HG03354 (cell line): Measurements from ENCODE around the gene C14orf119.

ENCODE experiments used
- ATAC-seq: cut with Tn5 transposase; IDR thresholded peaks from one replicate; pipeline ENCODE4 v1.9.1; 2021; ENCODE audit warnings: mild to moderate bottlenecking; ENCODE audit not compliant: unreplicated experiment, poor library complexity, severe bottlenecking

The C14orf119 gene

GRCh38 chr14:23095196-23096108 lies at the start of gene C14orf119:
C14orf119 (plus strand) TSS chr14:23095505; CDS start chr14:23097659, 2,154 bp downstream.
- ATAC-seq, result peak; percentile 91

GRCh38 chr14:23047034-23047634 lies 48.2 kb upstream of the C14orf119 start:
- no peak for ATAC-seq

- ATAC-seq, result no peak
These were observed 47.3 kb upstream of the C14orf119 start for GRCh38 chr14:23047751-23048693.

GRCh38 chr14:23049011-23049410 lies 46.3 kb upstream of the C14orf119 start:
- no peak for ATAC-seq

- ATAC-seq, result no peak
These were observed 43.9 kb upstream of the C14orf119 start for GRCh38 chr14:23051141-23052057.

GRCh38 chr14:23052182-23052623 lies 43.1 kb upstream of the C14orf119 start:
- no peak for ATAC-seq

GRCh38 chr14:23052671-23053070 lies 42.6 kb upstream of the C14orf119 start:
- ATAC-seq, result no peak

- ATAC-seq, result no peak
These were observed 41.9 kb upstream of the C14orf119 start for GRCh38 chr14:23053426-23053825.

GRCh38 chr14:23054000-23054811 lies 41.1 kb upstream of the C14orf119 start:
- ATAC-seq, result no peak

GRCh38 chr14:23055147-23055550 lies 40.2 kb upstream of the C14orf119 start:
- no peak for ATAC-seq

- no peak for ATAC-seq
These were observed 39.6 kb upstream of the C14orf119 start for GRCh38 chr14:23055621-23056144.

GRCh38 chr14:23056145-23056955 lies 39.0 kb upstream of the C14orf119 start:
- peak; percentile 57 for ATAC-seq

GRCh38 chr14:23056956-23057756 lies 38.1 kb upstream of the C14orf119 start, which contains the start of gene CDH24:
CDH24 (minus strand) TSS chr14:23057520; CDS start chr14:23055733, 1,787 bp downstream.
- peak; percentile 56 for ATAC-seq

- peak; percentile 66 for ATAC-seq
These were observed 37.3 kb upstream of the C14orf119 start for GRCh38 chr14:23057757-23058653.
